ENCODE measurements around the gene GNGT2.
A peak's percentile ranks its signal among the peaks of the same experiment; 100 is the strongest.

The GNGT2 gene

DNA sequence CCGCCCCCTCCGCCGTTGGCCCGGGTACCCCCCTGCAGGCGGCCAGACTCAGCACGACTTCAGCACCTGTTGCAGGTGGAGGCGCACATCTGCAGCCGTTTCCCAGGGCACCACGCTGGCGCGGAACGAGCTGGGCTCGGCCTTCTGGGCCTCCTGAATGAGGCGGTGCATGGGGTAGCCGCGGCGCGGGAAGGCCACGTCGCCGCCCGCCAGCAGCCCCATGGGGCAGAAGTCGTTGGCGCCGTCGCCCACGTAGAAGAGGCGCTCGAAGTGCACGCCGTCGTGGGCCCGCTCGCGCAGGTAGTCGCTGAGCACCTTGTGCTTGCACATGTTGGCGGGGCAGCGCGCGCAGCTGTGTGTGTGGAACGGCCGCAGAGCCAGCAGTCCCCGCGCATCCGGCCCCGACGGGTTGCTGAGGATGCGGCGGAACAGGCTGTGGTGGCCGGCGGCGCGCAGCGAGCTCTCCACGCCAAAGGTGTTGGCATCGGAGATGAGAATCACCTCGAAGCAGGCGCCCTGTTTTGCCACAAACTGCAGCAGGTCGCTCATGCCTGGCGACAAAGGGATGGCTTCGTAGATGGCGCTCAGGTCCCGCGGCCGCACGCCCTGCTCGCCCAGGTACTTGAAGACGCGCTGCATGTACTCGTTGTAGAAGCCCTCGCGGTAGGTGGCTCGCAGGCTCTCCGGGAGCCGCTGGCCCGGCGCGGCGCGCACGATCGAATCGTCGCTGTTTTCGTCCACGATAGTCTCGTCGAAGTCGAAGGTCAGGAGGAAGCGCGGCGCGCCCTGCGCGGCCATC is 14.0 kb upstream of the GNGT2 start:
- H3K9me3 Mint-ChIP-seq = no peaks in the 10 kb centered on the region
- H3K36me3 Mint-ChIP-seq (ENCODE audit: low read depth) = no peaks in the 10 kb centered on the region
- peaks cover 54% of the 10 kb centered on the region for H3K4me1 Mint-ChIP-seq (ENCODE audit: low read depth)
- H3K27ac Mint-ChIP-seq = peak overlapping the region; percentile 67
- H3K27me3 Mint-ChIP-seq = peaks cover 57% of the 10 kb centered on the region
- H3K4me3 Mint-ChIP-seq = peak overlapping the region; percentile 66
- intact Hi-C loops (cut with micrococcal nuclease) = no loop called here

DNA sequence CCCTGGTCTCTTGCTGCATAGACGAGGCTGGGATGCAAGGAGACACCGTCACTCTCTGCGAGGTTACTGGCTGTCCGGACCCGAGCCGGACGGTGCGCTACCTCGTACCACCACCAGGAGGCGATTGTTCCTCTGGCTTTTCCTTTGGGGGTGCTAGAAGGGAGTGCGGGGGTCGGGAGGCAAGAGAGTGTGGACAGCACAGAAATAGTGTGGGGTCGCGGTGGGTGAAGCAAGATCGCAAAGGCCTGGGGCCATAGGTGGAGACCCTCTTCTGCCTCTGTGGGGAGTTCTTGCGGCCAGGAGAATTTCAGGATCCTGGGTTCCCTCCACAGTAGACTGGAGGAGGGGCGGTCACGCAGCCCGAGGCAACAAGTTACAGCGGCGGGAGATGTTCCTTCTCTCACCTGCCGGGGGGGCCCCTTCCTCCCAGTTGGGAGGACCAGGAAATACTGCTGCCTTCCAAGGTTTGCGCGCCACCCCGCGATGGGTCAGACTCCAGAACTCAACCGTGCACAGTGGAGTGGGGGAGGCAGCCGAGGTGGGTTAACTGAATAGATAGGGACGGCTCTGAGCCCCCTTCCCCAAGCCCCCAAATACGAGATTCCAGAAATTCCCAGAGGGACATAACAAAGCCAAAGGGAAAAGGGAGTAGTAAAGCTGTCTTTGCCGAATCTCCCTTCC is 13.3 kb upstream of the GNGT2 start:
- peak overlapping the region; percentile 66 for H3K4me3 Mint-ChIP-seq
- H3K27me3 Mint-ChIP-seq = peaks cover 51% of the 10 kb centered on the region
- intact Hi-C loops (cut with micrococcal nuclease) = no loop called here
- H3K27ac Mint-ChIP-seq = peak overlapping the region; percentile 67
- peaks cover 60% of the 10 kb centered on the region for H3K4me1 Mint-ChIP-seq (ENCODE audit: low read depth)
- H3K36me3 Mint-ChIP-seq (ENCODE audit: low read depth) = no peaks in the 10 kb centered on the region
- no peaks in the 10 kb centered on the region for H3K9me3 Mint-ChIP-seq

DNA sequence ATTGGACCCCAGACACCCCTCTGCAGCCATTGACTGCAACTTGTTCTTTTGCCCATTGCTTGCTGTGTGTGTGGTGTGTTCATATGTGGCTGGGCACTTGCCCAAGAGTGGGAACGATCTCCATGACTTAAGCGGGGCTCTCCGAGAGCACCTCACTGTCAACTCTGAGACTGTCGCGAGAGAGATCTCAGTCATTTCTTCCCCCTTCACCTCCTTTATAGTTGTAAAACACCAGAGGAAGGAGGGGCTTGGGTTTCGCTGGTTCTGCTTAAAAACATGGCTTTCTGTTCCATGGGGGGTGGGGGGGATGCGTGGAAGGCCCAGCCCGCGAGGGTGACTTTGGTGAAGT is 12.8 kb upstream of the GNGT2 start:
- H3K9me3 Mint-ChIP-seq = no peaks in the 10 kb centered on the region
- peaks cover 62% of the 10 kb centered on the region for H3K4me1 Mint-ChIP-seq (ENCODE audit: low read depth)
- intact Hi-C loops (cut with micrococcal nuclease) = no loop called here
- H3K27me3 Mint-ChIP-seq = peaks cover 47% of the 10 kb centered on the region
- no peaks in the 10 kb centered on the region for H3K36me3 Mint-ChIP-seq (ENCODE audit: low read depth)
- peak overlapping the region; percentile 40 for H3K27ac Mint-ChIP-seq
- peak overlapping the region; percentile 66 for H3K4me3 Mint-ChIP-seq

DNA sequence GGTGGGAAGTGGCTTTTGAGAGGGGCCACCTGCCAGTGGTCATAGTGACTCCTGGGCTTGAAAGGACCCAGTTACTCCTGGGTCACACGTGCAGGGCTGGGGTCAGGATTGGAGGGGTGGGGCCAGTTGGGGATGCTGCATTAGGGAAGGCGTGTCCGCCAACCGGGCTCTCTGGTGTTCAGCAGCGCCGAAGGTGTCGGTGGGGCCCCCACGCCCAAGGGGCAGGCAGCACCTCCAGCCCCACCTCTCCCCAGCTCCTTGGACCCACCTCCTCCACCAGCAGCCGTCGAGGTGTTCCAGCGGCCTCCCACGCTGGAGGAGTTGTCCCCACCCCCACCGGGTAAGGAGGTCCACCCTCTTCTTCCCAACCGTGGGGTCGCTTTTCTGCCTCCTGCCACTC is 9.6 kb upstream of the GNGT2 start:
- intact Hi-C loops (cut with micrococcal nuclease) = loop anchor here (2.0 kb wide), 1 partner anchor 27 kb away; no protein-coding TSS in a partner anchor
- Mint-ChIP-seq H3K36me3 (ENCODE audit: low read depth) (no peaks in the 10 kb centered on the region), H3K4me3 (no peak overlapping the region), H3K9me3 (no peaks in the 10 kb centered on the region), H3K4me1 (ENCODE audit: low read depth) (peaks cover 79% of the 10 kb centered on the region), H3K27ac (peak overlapping the region; percentile 85), H3K27me3 (peaks cover 21% of the 10 kb centered on the region)

DNA sequence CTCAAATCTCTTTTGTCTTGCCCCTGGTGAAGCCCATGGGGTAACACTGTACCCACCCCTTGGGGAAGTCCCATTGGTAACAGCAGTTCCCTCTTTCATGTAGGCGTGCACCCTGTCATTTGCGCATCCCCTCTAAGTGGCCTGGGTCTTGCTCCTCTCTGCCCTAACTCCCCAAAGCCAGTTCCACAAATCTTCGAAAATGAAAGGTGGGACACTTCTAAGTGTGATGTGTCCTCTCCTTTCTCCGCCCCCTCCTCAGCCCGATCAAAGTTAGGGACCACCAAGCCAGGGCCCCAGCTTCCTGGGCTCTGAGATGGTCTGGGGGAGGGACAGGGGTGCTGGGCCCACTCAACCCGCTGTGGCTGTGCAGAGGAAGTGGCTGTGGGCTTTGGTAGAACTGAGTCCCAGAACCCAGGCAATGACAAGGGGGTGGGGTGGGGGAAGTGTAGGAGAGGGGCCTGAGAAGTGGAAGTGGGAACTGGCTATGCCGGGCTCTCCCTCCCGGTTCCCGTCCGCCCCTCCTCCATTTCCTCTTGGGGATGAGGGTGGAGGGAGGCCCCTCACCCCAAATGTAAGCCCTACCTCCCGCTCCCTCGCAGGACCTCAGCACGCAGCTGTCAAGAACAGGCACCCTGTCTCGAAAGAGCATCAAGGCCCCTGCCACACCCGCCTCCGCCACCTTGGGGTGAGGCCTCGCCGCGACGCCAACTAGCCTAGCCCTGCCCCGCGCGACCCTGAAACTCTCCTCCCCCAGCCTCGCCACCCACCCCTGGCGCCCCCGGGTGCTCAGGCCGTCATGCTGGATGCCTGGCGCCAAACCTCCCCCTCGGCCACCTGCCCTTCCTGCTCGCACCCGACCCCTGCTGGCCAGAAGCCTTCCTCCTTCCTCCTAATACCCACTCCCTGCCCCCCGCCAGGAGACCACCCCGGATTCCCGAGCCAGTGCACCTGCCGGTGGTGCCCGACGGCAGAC is 8.9 kb upstream of the GNGT2 start:
- intact Hi-C loops (cut with micrococcal nuclease) = loop anchor here (2.0 kb wide), 1 partner anchor 26 kb away; no protein-coding TSS in a partner anchor
- Mint-ChIP-seq H3K36me3 (ENCODE audit: low read depth) (no peaks in the 10 kb centered on the region), H3K9me3 (no peaks in the 10 kb centered on the region), H3K4me1 (ENCODE audit: low read depth) (peaks cover 79% of the 10 kb centered on the region), H3K27ac (peak overlapping the region; percentile 85), H3K27me3 (peaks cover 14% of the 10 kb centered on the region), H3K4me3 (peak overlapping the region; percentile 21)

DNA sequence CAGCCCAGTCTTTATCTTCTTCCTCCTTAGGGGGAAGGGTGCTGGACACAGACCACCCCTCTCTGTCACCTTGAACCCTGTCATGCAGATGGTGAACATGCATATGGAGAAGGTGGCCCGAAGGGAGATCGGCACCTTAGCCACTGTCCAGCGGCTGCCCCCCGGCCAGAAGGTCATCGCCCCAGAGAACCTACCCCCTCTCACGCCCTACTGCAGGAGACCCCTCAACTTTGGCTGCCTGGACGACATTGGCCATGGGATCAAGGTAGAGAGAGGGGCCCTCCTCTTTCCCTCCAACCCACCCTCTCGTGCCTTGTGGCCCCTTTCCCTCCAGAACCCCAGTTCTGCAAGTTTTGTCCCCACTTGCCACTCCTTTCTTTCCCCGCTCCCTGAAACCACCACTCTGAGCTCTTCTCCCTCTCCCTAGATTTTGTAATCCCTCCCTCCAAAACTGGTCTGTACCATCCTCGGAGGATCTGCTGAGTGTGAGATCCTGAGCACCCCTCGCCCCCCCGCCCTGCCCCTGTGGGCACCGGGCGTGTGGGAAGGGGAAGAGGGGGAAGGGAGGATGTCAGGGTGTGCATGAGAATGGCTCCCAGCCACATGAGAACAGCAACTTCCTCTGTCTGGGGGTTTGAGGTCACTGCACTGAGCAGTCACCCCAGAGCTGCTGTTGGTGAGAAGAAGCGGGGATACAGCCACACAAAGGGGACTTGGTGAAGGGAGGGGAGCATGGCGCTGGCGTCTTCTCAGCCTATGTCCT is 7.5 kb upstream of the GNGT2 start:
- Mint-ChIP-seq H3K36me3 (ENCODE audit: low read depth) (no peaks in the 10 kb centered on the region), H3K4me3 (peak overlapping the region; percentile 70), H3K9me3 (no peaks in the 10 kb centered on the region), H3K4me1 (ENCODE audit: low read depth) (peaks cover 79% of the 10 kb centered on the region), H3K27ac (peak overlapping the region; percentile 85), H3K27me3 (no peaks in the 10 kb centered on the region)
- intact Hi-C loops (cut with micrococcal nuclease) = loop anchor here (2.0 kb wide), 1 partner anchor 25 kb away; no protein-coding TSS in a partner anchor

DNA sequence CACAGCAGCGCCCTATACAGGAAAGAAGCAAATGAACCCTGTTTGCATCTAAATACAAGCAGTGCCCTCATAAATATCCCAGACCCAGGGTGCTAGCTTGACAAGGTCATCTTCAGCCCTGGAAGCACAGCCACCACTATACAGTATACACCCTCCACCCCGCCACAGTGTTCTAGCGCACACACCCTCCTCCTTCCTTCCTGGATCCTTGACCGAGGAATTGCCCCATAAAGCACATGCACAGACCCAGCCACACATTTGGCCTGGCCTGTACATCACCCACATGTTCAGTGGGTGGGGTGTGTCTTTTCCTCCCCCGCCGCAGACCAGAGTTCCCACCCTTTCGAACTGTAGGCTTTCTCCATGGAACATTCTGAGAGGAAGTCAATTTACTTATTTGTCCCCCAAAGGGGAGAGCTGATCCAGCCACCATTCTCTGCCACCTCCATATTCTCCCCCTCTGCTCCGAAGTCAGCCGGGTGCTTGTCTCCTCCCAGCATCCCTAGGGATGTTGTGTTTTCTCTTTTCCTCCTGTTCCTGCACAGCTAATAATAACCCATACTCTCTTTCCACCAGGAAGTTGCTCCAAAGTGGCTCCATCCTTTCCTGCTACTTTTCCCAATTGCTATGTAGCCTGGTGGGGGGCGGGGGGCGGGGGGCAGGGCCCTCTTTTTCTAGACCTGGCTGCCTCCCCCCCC is 6.7 kb upstream of the GNGT2 start:
- no peaks in the 10 kb centered on the region for H3K36me3 Mint-ChIP-seq (ENCODE audit: low read depth)

DNA sequence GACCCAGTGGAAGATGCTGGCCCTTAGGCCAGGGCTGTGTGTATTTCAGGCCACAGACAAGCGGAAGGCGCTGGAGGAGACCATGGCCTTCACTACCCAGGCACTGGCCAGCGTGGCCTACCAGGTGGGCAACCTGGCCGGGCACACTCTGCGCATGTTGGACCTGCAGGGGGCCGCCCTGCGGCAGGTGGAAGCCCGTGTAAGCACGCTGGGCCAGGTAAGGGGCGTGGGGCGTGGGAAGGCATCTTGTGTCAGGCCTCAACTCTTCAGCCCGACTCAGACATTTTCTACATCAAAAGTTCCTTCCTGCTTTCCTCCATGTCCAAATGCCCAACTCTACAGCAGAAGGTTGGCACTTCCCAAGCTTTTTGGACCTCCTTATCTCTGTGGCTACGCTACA is 6.1 kb upstream of the GNGT2 start:
- H3K36me3 Mint-ChIP-seq (ENCODE audit: low read depth) = no peaks in the 10 kb centered on the region
- no peak overlapping the region for H3K4me3 Mint-ChIP-seq
- peak overlapping the region; percentile 85 for H3K27ac Mint-ChIP-seq
- H3K27me3 Mint-ChIP-seq = no peaks in the 10 kb centered on the region
- intact Hi-C loops (cut with micrococcal nuclease) = no loop called here
- no peaks in the 10 kb centered on the region for H3K9me3 Mint-ChIP-seq
- peaks cover 83% of the 10 kb centered on the region for H3K4me1 Mint-ChIP-seq (ENCODE audit: low read depth)

More for the DNA sequence above, 6.7 kb upstream of the GNGT2 start:
- Mint-ChIP-seq H3K27me3 (no peaks in the 10 kb centered on the region), H3K27ac (peak overlapping the region; percentile 85), H3K9me3 (no peaks in the 10 kb centered on the region), H3K4me3 (peak overlapping the region; percentile 27), H3K4me1 (ENCODE audit: low read depth) (peaks cover 80% of the 10 kb centered on the region)
- intact Hi-C loops (cut with micrococcal nuclease) = no loop called here

DNA sequence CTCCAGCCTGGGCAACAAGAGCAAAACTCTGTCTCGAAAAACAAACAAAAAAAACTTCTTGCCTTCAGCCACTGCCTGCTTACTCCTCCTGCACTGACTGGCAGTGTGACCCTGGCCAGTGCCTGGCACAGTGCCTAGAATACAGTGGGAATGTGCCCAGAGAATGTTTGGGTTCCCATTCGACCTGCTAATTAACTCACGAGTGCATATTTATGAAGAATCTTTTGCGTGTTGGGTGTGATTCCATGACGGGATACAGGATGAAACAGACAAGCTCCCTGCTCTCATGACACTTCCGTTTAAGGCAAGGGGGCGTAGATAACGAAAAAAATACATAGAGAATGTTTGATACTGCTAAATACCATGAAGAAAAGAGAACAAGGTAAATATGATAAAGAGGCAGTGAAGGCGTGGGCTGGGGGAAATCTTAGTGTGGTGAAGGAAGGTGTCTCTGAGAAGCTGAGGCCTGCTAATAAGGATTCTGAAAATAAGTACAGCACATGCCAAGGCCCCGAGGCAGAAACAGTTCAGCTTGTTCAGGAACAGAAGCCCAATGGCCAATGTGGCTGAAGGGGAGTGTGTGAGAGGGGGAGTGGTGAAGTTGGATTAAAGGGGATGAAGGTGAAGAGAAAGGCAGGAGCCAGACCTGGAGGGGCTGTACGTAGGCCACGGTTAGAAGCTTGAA is 4.4 kb upstream of the GNGT2 start:
- H3K4me1 Mint-ChIP-seq (ENCODE audit: low read depth) = peaks cover 92% of the 10 kb centered on the region
- H3K9me3 Mint-ChIP-seq = no peaks in the 10 kb centered on the region
- peak overlapping the region; percentile 85 for H3K27ac Mint-ChIP-seq
- no peaks in the 10 kb centered on the region for H3K36me3 Mint-ChIP-seq (ENCODE audit: low read depth)
- intact Hi-C loops (cut with micrococcal nuclease) = no loop called here
- H3K27me3 Mint-ChIP-seq = no peaks in the 10 kb centered on the region
- no peak overlapping the region for H3K4me3 Mint-ChIP-seq

DNA sequence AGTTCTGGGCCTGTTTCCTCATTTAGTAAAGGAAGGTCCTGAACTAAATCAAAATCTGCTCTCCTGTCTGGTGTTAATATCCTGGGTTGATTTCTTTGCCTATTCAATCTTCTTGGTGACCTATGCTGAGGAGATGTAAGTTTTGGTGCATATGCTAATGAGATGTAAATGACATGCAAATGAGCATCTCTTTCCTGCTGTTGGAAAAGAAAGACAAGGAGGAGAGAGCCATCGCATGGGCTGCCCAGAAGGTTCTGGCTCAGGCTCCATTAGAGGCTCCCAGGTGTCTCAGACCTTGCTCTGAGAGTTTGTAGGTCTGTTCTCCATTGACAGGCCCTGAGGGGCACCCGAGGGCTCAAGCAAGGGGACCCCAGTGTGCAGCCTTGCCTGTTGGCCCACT is 3.5 kb upstream of the GNGT2 start:
- peaks cover 92% of the 10 kb centered on the region for H3K4me1 Mint-ChIP-seq (ENCODE audit: low read depth)
- peak overlapping the region; percentile 28 for H3K27ac Mint-ChIP-seq
- H3K4me3 Mint-ChIP-seq = no peak overlapping the region
- H3K9me3 Mint-ChIP-seq = no peaks in the 10 kb centered on the region
- no peaks in the 10 kb centered on the region for H3K27me3 Mint-ChIP-seq
- H3K36me3 Mint-ChIP-seq (ENCODE audit: low read depth) = no peaks in the 10 kb centered on the region
- intact Hi-C loops (cut with micrococcal nuclease) = no loop called here

DNA sequence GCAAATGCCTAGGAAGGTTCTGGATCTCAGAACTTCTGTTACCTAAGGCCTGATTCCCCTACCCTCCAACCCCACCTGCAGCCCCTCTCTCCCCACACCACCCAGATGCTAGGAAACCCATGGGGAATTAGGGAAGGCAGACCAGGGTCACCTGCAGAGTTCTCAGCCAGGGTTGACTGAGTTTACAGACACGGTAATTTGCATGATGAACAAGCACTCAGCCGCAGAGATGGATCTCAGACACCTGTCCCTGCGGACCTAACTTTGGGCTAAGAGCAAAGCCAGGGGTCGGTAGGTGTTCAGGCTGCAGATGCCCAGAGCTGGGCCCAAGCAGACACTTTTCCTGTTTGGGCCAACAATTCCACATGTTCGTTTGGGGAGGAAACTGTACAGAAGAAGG is 3.0 kb upstream of the GNGT2 start:
- intact Hi-C loops (cut with micrococcal nuclease) = no loop called here
- H3K27ac Mint-ChIP-seq = peak overlapping the region; percentile 28
- H3K4me1 Mint-ChIP-seq (ENCODE audit: low read depth) = peaks cover 90% of the 10 kb centered on the region
- H3K36me3 Mint-ChIP-seq (ENCODE audit: low read depth) = no peaks in the 10 kb centered on the region
- H3K9me3 Mint-ChIP-seq = no peaks in the 10 kb centered on the region
- no peak overlapping the region for H3K4me3 Mint-ChIP-seq
- no peaks in the 10 kb centered on the region for H3K27me3 Mint-ChIP-seq

DNA sequence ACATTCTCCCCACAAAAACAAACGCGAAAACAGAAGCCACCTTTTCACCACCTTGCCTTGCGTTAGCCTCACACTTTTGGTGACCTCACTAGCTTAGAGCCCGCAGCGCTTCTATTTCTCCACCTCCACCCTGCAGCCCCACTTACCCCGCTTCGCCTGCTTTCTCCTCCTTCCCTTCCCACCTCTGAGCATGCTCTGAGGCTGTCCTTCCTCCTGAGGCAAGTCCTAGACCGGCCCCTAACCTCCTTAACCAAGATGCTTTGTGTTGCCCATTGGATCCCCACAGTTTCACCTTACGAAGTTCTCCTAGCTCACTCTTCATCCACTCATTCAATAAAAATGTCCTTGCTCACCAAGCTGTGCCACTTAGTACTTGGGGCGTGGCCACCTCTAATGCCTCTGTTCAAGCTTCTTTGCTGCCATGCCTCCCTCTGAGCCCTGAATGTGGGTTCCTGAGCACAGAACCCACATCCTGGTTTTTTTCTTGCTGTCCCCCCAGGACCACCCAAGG is 1.3 kb downstream of the GNGT2 start:
- peaks cover 9% of the 10 kb centered on the region for H3K27me3 Mint-ChIP-seq
- H3K4me1 Mint-ChIP-seq (ENCODE audit: low read depth) = peaks cover 83% of the 10 kb centered on the region
- H3K4me3 Mint-ChIP-seq = no peak overlapping the region
- intact Hi-C loops (cut with micrococcal nuclease) = no loop called here
- H3K27ac Mint-ChIP-seq = peak overlapping the region; percentile 31
- H3K9me3 Mint-ChIP-seq = no peaks in the 10 kb centered on the region
- no peaks in the 10 kb centered on the region for H3K36me3 Mint-ChIP-seq (ENCODE audit: low read depth)

Data from dendritic cell treated with granulocyte-macrophage colony-stimulating factor and Interleukin-4, amounts not matched to agents 40 ng/mL and 50 ng/mL, for 4 days (primary cell).